Measurements from ENCODE around the gene VPS54.

- TF ChIP-seq POLR2A (IDR thresholded peaks at IDR 0.05; ENCODE audit: low read depth, low read length) (no peak), POLR2AphosphoS5 (IDR thresholded peaks at IDR 0.05; ENCODE audit: low read depth, low read length) (no peak)
Observed at GRCh38 chr2:63999049-63999448, 20.2 kb downstream of the VPS54 start.
